Endothelial cell (in vitro differentiated cells): ENCODE results near the gene TMEM151B. TPM values are rescaled to one million over a fixed set of nuclear protein-coding genes. Genes with fewer than 3 reads are reported as not detected.
A peak's percentile ranks its signal among the peaks of the same experiment; 100 is the strongest.

ENCODE experiments used
- DNase-seq: peaks from one replicate; pipeline ENCODE4 v3.0.0; 2021; ENCODE audit warnings: low spot score
- H3K27ac Mint-ChIP-seq: one replicate; pipeline ENCODE4 v1.8.0; 2021; ENCODE audit warnings: mixed read lengths, inconsistent platforms; ENCODE audit not compliant: unreplicated experiment
- H3K27me3 Mint-ChIP-seq: one replicate; pipeline ENCODE4 v1.8.0; 2021; ENCODE audit warnings: mild to moderate bottlenecking, moderate library complexity, mixed read lengths, inconsistent platforms; ENCODE audit not compliant: unreplicated experiment
- H3K36me3 Mint-ChIP-seq: one replicate; pipeline ENCODE4 v1.8.0; 2021; ENCODE audit warnings: mild to moderate bottlenecking, low read depth, mixed read lengths, inconsistent platforms; ENCODE audit not compliant: unreplicated experiment
- H3K4me1 Mint-ChIP-seq: one replicate; pipeline ENCODE4 v1.8.0; 2021; ENCODE audit warnings: mild to moderate bottlenecking, mixed read lengths, inconsistent platforms; ENCODE audit not compliant: unreplicated experiment
- H3K4me3 Mint-ChIP-seq: one replicate; pipeline ENCODE4 v1.8.0; 2021; ENCODE audit warnings: mild to moderate bottlenecking, mixed read lengths, inconsistent platforms; ENCODE audit not compliant: unreplicated experiment
- H3K9me3 Mint-ChIP-seq: one replicate; pipeline ENCODE4 v1.8.0; 2021; ENCODE audit warnings: mixed read lengths, inconsistent platforms; ENCODE audit not compliant: unreplicated experiment
- total RNA-seq: library from RNA; stranded (reverse); fragmentation: NEBNext Ultra II Directional; extraction: Animal tissue kit (Norgen Biotek cat#: 25700); gene quantifications from one replicate; pipeline ENCODE4 v1.2.1, GENCODE V29; 2021; ENCODE audit not compliant: unreplicated experiment
- TF ChIP-seq, protein P1 (sequence below): fragments of 200-600 bp; sonication (generic); IDR thresholded peaks from one replicate; pipeline ENCODE4 v1.5.0; 2021; ENCODE audit warnings: antibody characterized with exemption; ENCODE audit not compliant: unreplicated experiment

The TMEM151B gene
- total RNA-seq, 1 donor from 2014 or later: 0.28 TPM

DNA sequence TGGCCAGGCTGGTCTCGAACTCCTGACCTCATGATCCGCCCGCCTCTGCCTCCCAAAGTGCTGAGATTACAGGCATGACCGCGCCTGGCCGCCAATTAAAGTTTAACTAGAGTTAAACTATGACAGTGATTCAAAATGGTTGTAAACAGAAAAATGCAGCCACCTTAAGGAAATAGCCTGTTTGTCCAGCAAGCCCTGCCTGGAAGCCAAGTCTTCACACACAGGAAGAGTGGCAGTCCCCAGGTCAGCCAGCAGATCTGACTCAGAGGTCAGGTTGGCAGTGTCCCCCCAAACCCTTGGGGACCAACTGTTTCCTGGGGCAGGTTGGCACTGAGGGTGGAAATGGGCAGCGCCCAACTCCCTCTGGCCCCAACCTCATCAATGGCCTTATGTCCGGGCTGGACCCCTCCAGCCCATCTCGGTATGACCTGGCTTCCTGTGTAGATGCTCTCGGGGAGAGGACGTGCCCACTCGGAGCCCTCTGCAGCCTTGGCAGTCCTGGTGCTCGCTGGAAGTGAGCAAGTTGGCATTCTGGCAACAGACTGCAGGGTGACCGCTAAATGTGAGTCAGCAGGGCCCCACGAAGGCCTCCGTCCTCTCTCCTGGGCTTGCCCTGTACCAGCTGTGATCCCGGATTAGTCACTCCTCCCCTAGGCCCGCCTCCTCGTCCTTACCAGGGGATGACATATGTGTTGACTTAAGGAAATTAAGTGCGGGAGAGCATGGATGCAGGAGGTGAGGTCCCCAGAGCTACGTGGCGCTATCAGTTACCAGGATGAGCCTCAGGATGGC, 33.0 kb upstream of the TMEM151B start:
- TF ChIP-seq, protein P1, sequence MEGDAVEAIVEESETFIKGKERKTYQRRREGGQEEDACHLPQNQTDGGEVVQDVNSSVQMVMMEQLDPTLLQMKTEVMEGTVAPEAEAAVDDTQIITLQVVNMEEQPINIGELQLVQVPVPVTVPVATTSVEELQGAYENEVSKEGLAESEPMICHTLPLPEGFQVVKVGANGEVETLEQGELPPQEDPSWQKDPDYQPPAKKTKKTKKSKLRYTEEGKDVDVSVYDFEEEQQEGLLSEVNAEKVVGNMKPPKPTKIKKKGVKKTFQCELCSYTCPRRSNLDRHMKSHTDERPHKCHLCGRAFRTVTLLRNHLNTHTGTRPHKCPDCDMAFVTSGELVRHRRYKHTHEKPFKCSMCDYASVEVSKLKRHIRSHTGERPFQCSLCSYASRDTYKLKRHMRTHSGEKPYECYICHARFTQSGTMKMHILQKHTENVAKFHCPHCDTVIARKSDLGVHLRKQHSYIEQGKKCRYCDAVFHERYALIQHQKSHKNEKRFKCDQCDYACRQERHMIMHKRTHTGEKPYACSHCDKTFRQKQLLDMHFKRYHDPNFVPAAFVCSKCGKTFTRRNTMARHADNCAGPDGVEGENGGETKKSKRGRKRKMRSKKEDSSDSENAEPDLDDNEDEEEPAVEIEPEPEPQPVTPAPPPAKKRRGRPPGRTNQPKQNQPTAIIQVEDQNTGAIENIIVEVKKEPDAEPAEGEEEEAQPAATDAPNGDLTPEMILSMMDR: no peak
- peak; percentile 55 for DNase-seq
- Mint-ChIP-seq H3K9me3 (no peaks in the 10 kb centered on the region), H3K27me3 (peaks cover 13% of the 10 kb centered on the region), H3K4me3 (peak overlapping the region; percentile 83), H3K27ac (peak overlapping the region; percentile 72), H3K36me3 (peaks cover 24% of the 10 kb centered on the region), H3K4me1 (peaks cover 41% of the 10 kb centered on the region)

DNA sequence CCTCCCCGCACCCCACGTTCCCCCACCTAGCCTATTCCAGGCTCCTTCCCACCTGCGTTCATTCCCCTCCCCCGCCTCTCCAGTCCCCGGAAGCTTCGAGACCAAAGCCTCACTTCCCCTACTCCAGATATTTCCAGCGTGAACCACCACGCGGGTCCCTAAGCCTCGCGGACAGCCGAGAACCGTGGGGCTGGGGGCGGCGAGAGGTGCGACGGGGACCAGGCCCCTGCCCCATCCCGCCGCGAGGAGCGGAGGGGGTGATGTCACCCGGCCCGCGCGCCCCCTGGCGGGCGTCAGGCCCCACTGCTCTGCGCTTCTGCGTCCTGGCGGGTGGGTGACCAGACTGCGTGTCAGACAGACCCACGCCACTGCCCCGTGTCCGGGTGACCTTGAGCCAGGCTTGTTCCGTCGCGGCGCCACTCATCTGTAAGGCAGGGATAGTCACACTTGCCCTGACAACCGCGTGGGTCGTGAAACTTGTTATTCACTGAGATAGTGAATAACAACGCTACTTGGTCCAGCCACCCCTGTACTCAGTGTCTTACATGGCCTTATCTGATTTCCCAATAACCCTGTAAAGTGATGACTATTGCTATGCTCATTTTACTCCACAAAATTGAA, 32.3 kb upstream of the TMEM151B start:
- Mint-ChIP-seq H3K27ac (peak overlapping the region; percentile 72), H3K36me3 (peaks cover 19% of the 10 kb centered on the region), H3K9me3 (no peaks in the 10 kb centered on the region), H3K4me1 (peaks cover 37% of the 10 kb centered on the region), H3K4me3 (peak overlapping the region; percentile 83), H3K27me3 (peaks cover 13% of the 10 kb centered on the region)
- peak; percentile 89 for DNase-seq
- TF ChIP-seq, protein P1: peak; percentile 99

DNA sequence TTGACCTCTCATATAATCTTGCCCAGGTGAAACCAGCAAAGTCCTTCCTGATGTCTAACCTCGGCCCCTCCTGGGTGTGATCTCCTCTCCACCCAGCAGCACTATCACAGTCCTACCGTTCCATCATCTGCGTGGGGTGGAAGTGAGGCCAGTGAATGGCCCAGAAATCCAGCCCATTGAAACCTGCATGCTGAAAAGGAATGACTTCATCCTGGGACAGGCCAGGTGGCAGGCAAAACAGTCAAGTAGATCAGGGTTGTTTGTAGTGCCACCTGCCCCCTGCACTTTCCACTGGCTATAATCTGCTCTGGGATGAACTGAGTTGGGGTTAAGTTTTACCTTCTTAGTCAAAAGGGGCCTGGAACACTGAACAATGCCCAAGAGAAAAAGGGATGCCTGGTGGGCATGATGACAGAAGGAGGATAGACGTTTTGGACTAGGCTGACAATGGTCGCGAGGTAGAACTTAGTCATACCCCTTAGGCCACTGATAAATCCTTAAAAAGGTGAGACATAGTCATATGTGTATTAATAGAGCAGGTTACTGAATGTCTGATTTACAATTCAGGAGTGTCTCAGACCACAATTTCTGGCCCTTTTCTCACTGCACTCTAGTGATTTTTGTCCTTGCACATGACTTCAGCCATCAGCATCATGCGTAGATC, 31.4 kb upstream of the TMEM151B start:
- Mint-ChIP-seq H3K27me3 (peaks cover 7% of the 10 kb centered on the region), H3K4me1 (peaks cover 28% of the 10 kb centered on the region), H3K36me3 (peaks cover 12% of the 10 kb centered on the region), H3K4me3 (peak overlapping the region; percentile 8), H3K9me3 (no peaks in the 10 kb centered on the region), H3K27ac (no peak overlapping the region)
- no peak for DNase-seq
- TF ChIP-seq, protein P1: no peak

DNA sequence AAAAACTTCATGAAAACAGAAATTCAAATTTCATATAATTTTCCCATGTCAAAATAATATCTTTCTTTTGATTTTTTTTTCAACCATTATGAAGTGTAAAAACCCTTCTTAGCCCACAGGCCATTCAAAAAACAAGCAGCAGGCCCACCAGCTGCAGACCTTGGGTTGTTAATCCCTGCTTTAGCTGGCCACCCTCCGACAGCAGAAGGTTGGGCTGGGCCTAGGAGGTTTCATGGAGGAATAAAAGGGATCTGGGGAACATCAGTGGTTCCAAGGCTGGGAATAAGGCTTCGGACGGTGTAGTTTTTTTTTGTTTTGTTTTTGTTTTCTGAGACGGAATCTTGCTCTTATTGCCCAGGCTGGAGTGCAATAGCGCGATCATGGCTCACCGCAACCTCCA, 26.9 kb upstream of the TMEM151B start:
- H3K36me3 Mint-ChIP-seq: peaks cover 14% of the 10 kb centered on the region
- peaks cover 13% of the 10 kb centered on the region for H3K27me3 Mint-ChIP-seq
- DNase-seq: no peak
- no peak overlapping the region for H3K4me3 Mint-ChIP-seq
- TF ChIP-seq, protein P1: no peak
- no peaks in the 10 kb centered on the region for H3K9me3 Mint-ChIP-seq
- H3K4me1 Mint-ChIP-seq: peaks cover 18% of the 10 kb centered on the region
- H3K27ac Mint-ChIP-seq: no peak overlapping the region
